ENCODE data around the gene SPON2.

GRCh38 chr4:1155314-1155713 is 17.1 kb downstream of the SPON2 start:
- TF ChIP-seq, protein P1, sequence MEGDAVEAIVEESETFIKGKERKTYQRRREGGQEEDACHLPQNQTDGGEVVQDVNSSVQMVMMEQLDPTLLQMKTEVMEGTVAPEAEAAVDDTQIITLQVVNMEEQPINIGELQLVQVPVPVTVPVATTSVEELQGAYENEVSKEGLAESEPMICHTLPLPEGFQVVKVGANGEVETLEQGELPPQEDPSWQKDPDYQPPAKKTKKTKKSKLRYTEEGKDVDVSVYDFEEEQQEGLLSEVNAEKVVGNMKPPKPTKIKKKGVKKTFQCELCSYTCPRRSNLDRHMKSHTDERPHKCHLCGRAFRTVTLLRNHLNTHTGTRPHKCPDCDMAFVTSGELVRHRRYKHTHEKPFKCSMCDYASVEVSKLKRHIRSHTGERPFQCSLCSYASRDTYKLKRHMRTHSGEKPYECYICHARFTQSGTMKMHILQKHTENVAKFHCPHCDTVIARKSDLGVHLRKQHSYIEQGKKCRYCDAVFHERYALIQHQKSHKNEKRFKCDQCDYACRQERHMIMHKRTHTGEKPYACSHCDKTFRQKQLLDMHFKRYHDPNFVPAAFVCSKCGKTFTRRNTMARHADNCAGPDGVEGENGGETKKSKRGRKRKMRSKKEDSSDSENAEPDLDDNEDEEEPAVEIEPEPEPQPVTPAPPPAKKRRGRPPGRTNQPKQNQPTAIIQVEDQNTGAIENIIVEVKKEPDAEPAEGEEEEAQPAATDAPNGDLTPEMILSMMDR (conservative IDR thresholded peaks at IDR 0.05; ENCODE audit: low read length): no peak
- no peak for TF ChIP-seq EZH2phosphoT487 (IDR thresholded peaks at IDR 0.05; ENCODE audit: borderline replicate concordance, low read depth, low read length)
